HepG2 (cell line): Measurements from ENCODE around the gene KRT16. TPM values are rescaled to one million over a fixed set of nuclear protein-coding genes. Genes with fewer than 3 reads are reported as not detected.

ENCODE experiments used
- ATAC-seq: fragments of 200-7000 bp; cut with Tn5 transposase; 3 replicates; pipeline ENCODE4 v1.9.1; 2020; ENCODE audit warnings: mild to moderate bottlenecking, moderate library complexity
- BruUV-seq: library from RNA; stranded (reverse); fragments of 400-500 nt; replicated peaks from 2 replicates; lab custom pipeline; 2021; lab: Mats Ljungman, UMichigan
- CTCF ChIA-PET: fragments of 300-600 bp; formaldehyde crosslinking; extraction: SDS; loops from one replicate; lab custom pipeline; 2021; ENCODE audit warnings: low total read pairs, inconsistent platforms, low intra/inter-chr PET ratio; lab: Yijun Ruan, JAX
- POLR2A ChIA-PET: fragments of 350-600 bp; sonication (Branson Sonifier 250); formaldehyde crosslinking; loops from one replicate; lab custom pipeline; 2020; ENCODE audit warnings: antibody characterized with exemption, inconsistent platforms; lab: Yijun Ruan, JAX
- DNase-seq: peaks from one replicate; pipeline ENCODE4 v3.0.0-alpha.2; 2015; ENCODE audit warnings: low spot score
- FAIRE-seq: peaks from 3 replicates; lab custom pipeline; 2011; peaks lifted over from hg19 to GRCh38; lab: Jason Lieb, UNC
- H2AFZ ChIP-seq: one replicate; pipeline ENCODE4 v1.6.1; 2011; ENCODE audit warnings: low read length, inconsistent platforms
- H3K27ac ChIP-seq: fragments of 300-600 bp; 3 replicates; pipeline ENCODE4 v1.8.0; 2011; ENCODE audit warnings: mixed run types, mild to moderate bottlenecking, mixed read lengths, low read length, inconsistent platforms; ENCODE audit not compliant: insufficient read depth; ENCODE audit errors: extremely low read length
- H3K27me3 ChIP-seq, 2 experiments: fragments of 200-600 bp in 1 of 2; 2 replicates in 1 of 2; 3 replicates in 1 of 2; pipeline versions ENCODE4 v1.6.0 to v1.8.0; 2011; ENCODE audit warnings: low read length in 2 of 2, mild to moderate bottlenecking in 2 of 2, moderate library complexity in 2 of 2, inconsistent platforms in 1 of 2; ENCODE audit not compliant: insufficient read depth in 2 of 2, control insufficient read depth in 1 of 2
- H3K36me3 ChIP-seq, 2 experiments: fragments of 200-600 bp in 1 of 2; replicated peaks in 1 of 2; 2 replicates in 1 of 2; 3 replicates in 1 of 2; pipeline versions ENCODE4 v1.5.1 to v1.8.0; 2011; ENCODE audit warnings: low read length in 2 of 2, inconsistent platforms in 1 of 2; ENCODE audit not compliant: insufficient read depth in 2 of 2, control insufficient read depth in 1 of 2
- H3K4me1 ChIP-seq: 2 replicates; pipeline ENCODE4 v1.5.1; 2012; ENCODE audit warnings: low read length, inconsistent platforms; ENCODE audit not compliant: insufficient read depth
- H3K4me2 ChIP-seq: 2 replicates; pipeline ENCODE4 v1.6.0; 2011; ENCODE audit warnings: low read depth, low read length, inconsistent platforms
- H3K4me3 ChIP-seq, 3 experiments: fragments of 200-600 bp in 1 of 3; sonication (generic), shearing (Covaris generic) in 1 of 3; replicated peaks in 1 of 3; 2 replicates each; pipeline ENCODE4 v1.5.1; 2011 to 2016; ENCODE audit warnings: low read length in 3 of 3, inconsistent platforms in 2 of 3, low read depth in 2 of 3, mild to moderate bottlenecking in 2 of 3, control low read depth in 1 of 3, mixed read lengths in 1 of 3; ENCODE audit not compliant: insufficient read depth in 1 of 3
- H3K79me2 ChIP-seq: one replicate; pipeline ENCODE4 v1.6.1; 2011; ENCODE audit warnings: low read length, inconsistent platforms; ENCODE audit not compliant: insufficient read depth
- H3K9ac ChIP-seq: 2 replicates; pipeline ENCODE4 v1.6.0; 2011; ENCODE audit warnings: mild to moderate bottlenecking, low read depth, low read length, inconsistent platforms; ENCODE audit not compliant: insufficient read depth
- H3K9me3 ChIP-seq: 2 replicates; pipeline ENCODE4 v1.5.1; 2012; ENCODE audit warnings: mild to moderate bottlenecking, low read length
- H4K20me1 ChIP-seq: 2 replicates; pipeline ENCODE4 v1.6.0; 2011; ENCODE audit warnings: inconsistent platforms, mild to moderate bottlenecking, low read length, moderate library complexity; ENCODE audit not compliant: insufficient read depth
- GABPB1 ChIP-seq: IDR thresholded peaks from 2 replicates; pipeline ENCODE4 v1.6.1; 2016; ENCODE audit warnings: mild to moderate bottlenecking, missing genetic modification reagents, moderate library complexity, missing compliant biosample characterization
- HNRNPLL ChIP-seq: fragments of 200-400 bp; formaldehyde crosslinking; IDR thresholded peaks from 2 replicates; pipeline ENCODE4 v1.6.1; 2017; ENCODE audit warnings: mild to moderate bottlenecking, low read depth, low read length; ENCODE audit not compliant: poor library complexity, severe bottlenecking
- NFE2L2 ChIP-seq: fragments of 150-350 bp; IDR thresholded peaks from 2 replicates; pipeline ENCODE4 v1.6.1; 2014; ENCODE audit warnings: low read length
- SP4 ChIP-seq: sonication (generic); formaldehyde crosslinking; IDR thresholded peaks from 2 replicates; pipeline ENCODE4 v1.8.1; 2023; ENCODE audit warnings: mild to moderate bottlenecking, missing genetic modification reagents
- ZBTB10 ChIP-seq: sonication (generic); formaldehyde crosslinking; IDR thresholded peaks from 2 replicates; pipeline ENCODE4 v1.4.0; 2020; ENCODE audit warnings: missing genetic modification reagents, borderline replicate concordance
- ZNF121 ChIP-seq: sonication (generic); formaldehyde crosslinking; IDR thresholded peaks from 2 replicates; pipeline ENCODE4 v1.5.0; 2020; ENCODE audit warnings: mild to moderate bottlenecking, missing genetic modification reagents
- ZNF644 ChIP-seq: IDR thresholded peaks from 2 replicates; pipeline ENCODE4 v1.6.1; 2016; ENCODE audit warnings: low read depth
- WGBS: methylation state at CpG from one replicate; pipeline ENCODE4 v1.1.6; 2017; ENCODE audit warnings: low lambda C conversion rate; 5-methylcytosine and 5-hydroxymethylcytosine counted together
- in situ Hi-C: cut with HindIII; loops from 2 replicates; pipeline ENCODE4 v1.10.0; 2017; ENCODE audit warnings: low pct_unique_long_range_greater_than_20kb; ENCODE audit not compliant: extremely low pct_ligation_motif_present
- intact Hi-C: fragments of 100-400 bp; cut with micrococcal nuclease; formaldehyde crosslinking; loops from one replicate; pipeline ENCODE4 v1.10.0; 2022; ENCODE audit not compliant: unreplicated experiment
- polyA plus RNA-seq, 8 experiments: library from polyadenylated mRNA; depleted of rRNA in 3 of 8; stranded (reverse) in 7 of 8; unstranded in 1 of 8; fragments of >200 nt; fragmentation: Illumina TruSeq in 4 of 8; extraction: Trizol in 4 of 8; gene quantifications; 2 replicates each; pipeline versions ENCODE4 v1.2.1 to v1.2.3, GENCODE V29; 2011 to 2016; ENCODE audit warnings: low read depth in 4 of 8, missing spikeins in 1 of 8, mixed read lengths in 1 of 8; ENCODE audit not compliant: insufficient read depth in 1 of 8
- total RNA-seq, 5 experiments: library from RNA; depleted of rRNA; stranded (reverse); fragments of >200 nt; fragmentation: Illumina TruSeq; extraction: Trizol; gene quantifications; 2 replicates each; pipeline ENCODE4 v1.2.3, GENCODE V29; 2016; ENCODE audit warnings: low read depth in 1 of 5

KRT16 gene
- total and polyA plus RNA-seq, 2 of the 13 experiments (the other 11 are each of a cell fraction or from before 2014, with no cell fraction given): not detected

GRCh38 chr17:41654678-41655607 is 42.4 kb upstream of the KRT16 start:
- CTCF ChIA-PET: interaction anchor here (11.1 kb wide), 1 partner anchor 9 kb away, joined by 242 read pairs; no protein-coding TSS in a partner anchor
- in situ Hi-C loops: no loop called here
- no peak for FAIRE-seq
- BruUV-seq: no TSS peak
- no peaks in the 10 kb centered on the region for H3K9me3 ChIP-seq
- 30% methylated on average over 20 of the region's 24 CpGs for WGBS
- no peaks in the 10 kb centered on the region for H3K79me2 ChIP-seq
- no peak overlapping the region for H2AFZ ChIP-seq
- no peak overlapping the region for H3K9ac ChIP-seq
- no peak for ATAC-seq
- no peaks in the 10 kb centered on the region for H3K36me3 ChIP-seq
- DNase-seq: no peak
- H3K4me1 ChIP-seq: 0 out of 2 replicates have a peak, but pooled peaks cover 6% of the 10 kb centered on the region
- intact Hi-C loops: no loop called here
- no peak overlapping the region for H3K27ac ChIP-seq
- H3K4me3 ChIP-seq: no peak overlapping the region
- peaks cover 26 to 77% of the 10 kb centered on the region in 2 experiments for H3K27me3 ChIP-seq
- POLR2A ChIA-PET: no interaction called here
- no peak overlapping the region for H3K4me2 ChIP-seq
- no peaks in the 10 kb centered on the region for H4K20me1 ChIP-seq
- TF ChIP-seq GABPB1 (CRISPR knock-in tag): no peak
- TF ChIP-seq ZNF644 (CRISPR knock-in tag): no peak
- no peak for TF ChIP-seq SP4 (CRISPR knock-in tag)
- peak; percentile 7 for TF ChIP-seq HNRNPLL
- TF ChIP-seq ZNF121 (CRISPR knock-in tag): no peak
- no peak for TF ChIP-seq ZBTB10 (CRISPR knock-in tag)
- no peak for TF ChIP-seq NFE2L2
